HepG2 (cell line): ENCODE data around the gene RAB3C. TPM values are rescaled to one million over a fixed set of nuclear protein-coding genes. Genes with fewer than 3 reads are reported as not detected.

Source experiments
- ATAC-seq: fragments of 200-7000 bp; cut with Tn5 transposase; 3 replicates; pipeline ENCODE4 v1.9.1; 2020; ENCODE audit warnings: mild to moderate bottlenecking, moderate library complexity
- BruUV-seq: library from RNA; stranded (reverse); fragments of 400-500 nt; replicated peaks from 2 replicates; lab custom pipeline; 2021; lab: Mats Ljungman, UMichigan
- CTCF ChIA-PET: fragments of 300-600 bp; formaldehyde crosslinking; extraction: SDS; loops from one replicate; lab custom pipeline; 2021; ENCODE audit warnings: low total read pairs, inconsistent platforms, low intra/inter-chr PET ratio; lab: Yijun Ruan, JAX
- POLR2A ChIA-PET: fragments of 350-600 bp; sonication (Branson Sonifier 250); formaldehyde crosslinking; loops from one replicate; lab custom pipeline; 2020; ENCODE audit warnings: antibody characterized with exemption, inconsistent platforms; lab: Yijun Ruan, JAX
- DNase-seq: peaks from one replicate; pipeline ENCODE4 v3.0.0-alpha.2; 2015; ENCODE audit warnings: low spot score
- FAIRE-seq: peaks from 3 replicates; lab custom pipeline; 2011; peaks lifted over from hg19 to GRCh38; lab: Jason Lieb, UNC
- H2AFZ ChIP-seq: one replicate; pipeline ENCODE4 v1.6.1; 2011; ENCODE audit warnings: low read length, inconsistent platforms
- H3K27ac ChIP-seq: fragments of 300-600 bp; 3 replicates; pipeline ENCODE4 v1.8.0; 2011; ENCODE audit warnings: mixed run types, mild to moderate bottlenecking, mixed read lengths, low read length, inconsistent platforms; ENCODE audit not compliant: insufficient read depth; ENCODE audit errors: extremely low read length
- H3K27me3 ChIP-seq, 2 experiments: fragments of 200-600 bp in 1 of 2; 2 replicates in 1 of 2; 3 replicates in 1 of 2; pipeline versions ENCODE4 v1.6.0 to v1.8.0; 2011; ENCODE audit warnings: low read length in 2 of 2, mild to moderate bottlenecking in 2 of 2, moderate library complexity in 2 of 2, inconsistent platforms in 1 of 2; ENCODE audit not compliant: insufficient read depth in 2 of 2, control insufficient read depth in 1 of 2
- H3K36me3 ChIP-seq, 2 experiments: fragments of 200-600 bp in 1 of 2; replicated peaks in 1 of 2; 2 replicates in 1 of 2; 3 replicates in 1 of 2; pipeline versions ENCODE4 v1.5.1 to v1.8.0; 2011; ENCODE audit warnings: low read length in 2 of 2, inconsistent platforms in 1 of 2; ENCODE audit not compliant: insufficient read depth in 2 of 2, control insufficient read depth in 1 of 2
- H3K4me1 ChIP-seq: 2 replicates; pipeline ENCODE4 v1.5.1; 2012; ENCODE audit warnings: low read length, inconsistent platforms; ENCODE audit not compliant: insufficient read depth
- H3K4me2 ChIP-seq: 2 replicates; pipeline ENCODE4 v1.6.0; 2011; ENCODE audit warnings: low read depth, low read length, inconsistent platforms
- H3K4me3 ChIP-seq, 3 experiments: fragments of 200-600 bp in 1 of 3; sonication (generic), shearing (Covaris generic) in 1 of 3; replicated peaks in 1 of 3; 2 replicates each; pipeline ENCODE4 v1.5.1; 2011 to 2016; ENCODE audit warnings: low read length in 3 of 3, inconsistent platforms in 2 of 3, low read depth in 2 of 3, mild to moderate bottlenecking in 2 of 3, control low read depth in 1 of 3, mixed read lengths in 1 of 3; ENCODE audit not compliant: insufficient read depth in 1 of 3
- H3K79me2 ChIP-seq: one replicate; pipeline ENCODE4 v1.6.1; 2011; ENCODE audit warnings: low read length, inconsistent platforms; ENCODE audit not compliant: insufficient read depth
- H3K9ac ChIP-seq: 2 replicates; pipeline ENCODE4 v1.6.0; 2011; ENCODE audit warnings: mild to moderate bottlenecking, low read depth, low read length, inconsistent platforms; ENCODE audit not compliant: insufficient read depth
- H3K9me3 ChIP-seq: 2 replicates; pipeline ENCODE4 v1.5.1; 2012; ENCODE audit warnings: mild to moderate bottlenecking, low read length
- H4K20me1 ChIP-seq: 2 replicates; pipeline ENCODE4 v1.6.0; 2011; ENCODE audit warnings: inconsistent platforms, mild to moderate bottlenecking, low read length, moderate library complexity; ENCODE audit not compliant: insufficient read depth
- GATAD2A ChIP-seq: IDR thresholded peaks from 2 replicates; pipeline ENCODE4 v1.6.1; 2016
- GLMP ChIP-seq: sonication (generic); formaldehyde crosslinking; IDR thresholded peaks from 2 replicates; pipeline ENCODE4 v1.9.0; 2021; ENCODE audit warnings: missing genetic modification reagents, mild to moderate bottlenecking, borderline replicate concordance
- KDM5B ChIP-seq: sonication (generic); formaldehyde crosslinking; IDR thresholded peaks from 2 replicates; pipeline ENCODE4 v1.4.0; 2020; ENCODE audit warnings: missing genetic modification reagents, mild to moderate bottlenecking, borderline replicate concordance
- KIAA2018 ChIP-seq: sonication (generic); formaldehyde crosslinking; IDR thresholded peaks from 2 replicates; pipeline ENCODE4 v1.5.0; 2020; ENCODE audit warnings: mild to moderate bottlenecking, missing genetic modification reagents, borderline replicate concordance
- ZNF264 ChIP-seq: sonication (generic); formaldehyde crosslinking; IDR thresholded peaks from 2 replicates; pipeline ENCODE4 v1.4.0; 2020; ENCODE audit warnings: missing genetic modification reagents
- ZNF292 ChIP-seq: sonication (generic); formaldehyde crosslinking; IDR thresholded peaks from 2 replicates; pipeline ENCODE4 v1.8.1; 2022; ENCODE audit warnings: mild to moderate bottlenecking, low read depth, missing genetic modification reagents, borderline replicate concordance
- WGBS: methylation state at CpG from one replicate; pipeline ENCODE4 v1.1.6; 2017; ENCODE audit warnings: low lambda C conversion rate; 5-methylcytosine and 5-hydroxymethylcytosine counted together
- in situ Hi-C: cut with HindIII; loops from 2 replicates; pipeline ENCODE4 v1.10.0; 2017; ENCODE audit warnings: low pct_unique_long_range_greater_than_20kb; ENCODE audit not compliant: extremely low pct_ligation_motif_present
- intact Hi-C: fragments of 100-400 bp; cut with micrococcal nuclease; formaldehyde crosslinking; loops from one replicate; pipeline ENCODE4 v1.10.0; 2022; ENCODE audit not compliant: unreplicated experiment
- polyA plus RNA-seq, 8 experiments: library from polyadenylated mRNA; depleted of rRNA in 3 of 8; stranded (reverse) in 7 of 8; unstranded in 1 of 8; fragments of >200 nt; fragmentation: Illumina TruSeq in 4 of 8; extraction: Trizol in 4 of 8; gene quantifications; 2 replicates each; pipeline versions ENCODE4 v1.2.1 to v1.2.3, GENCODE V29; 2011 to 2016; ENCODE audit warnings: low read depth in 4 of 8, missing spikeins in 1 of 8, mixed read lengths in 1 of 8; ENCODE audit not compliant: insufficient read depth in 1 of 8
- total RNA-seq, 5 experiments: library from RNA; depleted of rRNA; stranded (reverse); fragments of >200 nt; fragmentation: Illumina TruSeq; extraction: Trizol; gene quantifications; 2 replicates each; pipeline ENCODE4 v1.2.3, GENCODE V29; 2016; ENCODE audit warnings: low read depth in 1 of 5
- TF ChIP-seq, protein P1 (sequence below): IDR thresholded peaks from 2 replicates; pipeline ENCODE4 v1.6.1; 2016; ENCODE audit warnings: mild to moderate bottlenecking, missing biosample characterization, missing genetic modification reagents

RAB3C gene
- total and polyA plus RNA-seq, 2 of the 13 experiments (the other 11 are each of a cell fraction or from before 2014, with no cell fraction given) = not detected

DNA sequence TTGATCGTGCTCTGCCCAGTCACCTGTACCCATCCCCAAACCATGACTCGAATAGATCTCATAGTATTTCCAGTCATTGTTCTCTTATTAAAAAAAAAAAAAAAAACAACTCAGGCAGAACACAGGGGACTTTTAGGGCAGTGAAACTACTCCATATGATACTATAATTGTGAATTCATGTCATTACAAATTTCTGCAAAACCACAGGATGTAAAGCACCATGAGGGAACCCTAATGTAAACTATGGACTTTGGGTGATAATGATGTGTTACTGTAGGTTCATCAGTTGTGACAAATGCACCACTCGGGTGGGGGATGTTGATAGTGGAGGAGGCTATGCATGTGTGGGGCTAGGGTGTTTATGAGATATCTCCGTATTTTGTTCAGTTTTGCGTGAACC is 133.8 kb downstream of the RAB3C start:
- FAIRE-seq = no peak
- no peak for TF ChIP-seq ZNF264 (CRISPR knock-in tag)
- TF ChIP-seq ZNF292 = no peak
- no peak for TF ChIP-seq GATAD2A (CRISPR knock-in tag)
- TF ChIP-seq, protein P1, sequence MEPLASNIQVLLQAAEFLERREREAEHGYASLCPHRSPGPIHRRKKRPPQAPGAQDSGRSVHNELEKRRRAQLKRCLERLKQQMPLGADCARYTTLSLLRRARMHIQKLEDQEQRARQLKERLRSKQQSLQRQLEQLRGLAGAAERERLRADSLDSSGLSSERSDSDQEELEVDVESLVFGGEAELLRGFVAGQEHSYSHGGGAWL = no peak
- no peak for TF ChIP-seq GLMP (CRISPR knock-in tag)
- no peak for TF ChIP-seq KDM5B (CRISPR knock-in tag)
- no peak for TF ChIP-seq KIAA2018

More for the DNA sequence above, 133.8 kb downstream of the RAB3C start:
- POLR2A ChIA-PET = no interaction called here
- BruUV-seq = no TSS peak
- Histone ChIP-seq H3K36me3 (no peaks in the 10 kb centered on the region), H3K9me3 (no peaks in the 10 kb centered on the region), H4K20me1 (no peaks in the 10 kb centered on the region), H3K79me2 (no peaks in the 10 kb centered on the region), H3K27ac (no peak overlapping the region), H3K9ac (no peak overlapping the region), H3K4me1 (no peaks in the 10 kb centered on the region), H2AFZ (no peak overlapping the region), H3K4me3 (no peak overlapping the region), H3K4me2 (no peak overlapping the region), H3K27me3 (no peaks in the 10 kb centered on the region)
- DNase-seq (no peak), ATAC-seq (no peak)
- WGBS = 35% methylated on average over 5 of the region's 5 CpGs
- in situ Hi-C loops = no loop called here
- CTCF ChIA-PET = no interaction called here
- intact Hi-C loops = no loop called here
